Measurements from ENCODE around the gene OCSTAMP. TPM values are rescaled to one million over a fixed set of nuclear protein-coding genes. Genes with fewer than 3 reads are reported as not detected.

The OCSTAMP gene
- total and polyA plus RNA-seq, 2 experiments from 2014 or later, result 0.32 to 0.45 TPM

DNA sequence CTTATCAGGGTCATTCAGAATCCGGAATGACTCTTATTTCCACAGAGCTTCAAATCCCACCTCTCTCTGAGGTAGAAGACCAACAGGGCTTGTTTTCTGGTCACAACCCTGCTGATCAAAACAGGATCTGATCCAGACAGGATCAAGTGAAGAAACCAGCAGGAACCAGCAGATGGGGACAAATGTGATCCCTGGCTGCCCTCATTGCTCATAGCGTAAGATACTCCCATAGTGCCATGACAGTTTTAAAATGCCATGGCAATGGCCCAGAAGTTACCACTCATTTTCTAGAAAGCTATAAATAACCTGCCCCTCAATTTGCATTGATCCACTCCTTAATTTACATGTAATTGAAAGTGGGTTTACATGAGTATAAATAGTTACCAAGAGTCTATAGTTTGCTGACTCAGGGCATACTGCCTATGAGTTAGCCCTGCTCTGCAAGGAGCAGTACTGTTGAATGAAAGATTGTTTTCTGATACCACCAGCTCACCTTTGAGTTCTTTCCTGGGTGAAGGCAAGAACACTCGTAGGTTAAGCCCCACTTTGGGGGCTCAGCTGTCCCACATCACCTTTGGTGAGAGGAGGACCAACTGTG is 30.9 kb downstream of the OCSTAMP start:
- Histone ChIP-seq H3K9me2 (ENCODE audit: insufficient read depth) (no peaks in the 10 kb centered on the region), H3K4me1 (ENCODE audit: insufficient read depth) (no peaks in the 10 kb centered on the region), H3K27ac (ENCODE audit: low read depth) (no peak overlapping the region), H3K4me3 (no peak overlapping the region), H3K27me3 (ENCODE audit: insufficient read depth) (0 out of 2 replicates have a peak, but pooled peaks cover 4% of the 10 kb centered on the region), H3K79me2 (replicated peaks; ENCODE audit: insufficient read depth) (no peaks in the 10 kb centered on the region), H4K20me1 (replicated peaks; ENCODE audit: insufficient read depth) (no peaks in the 10 kb centered on the region), H3K4me2 (no peak overlapping the region), H3K36me3 (ENCODE audit: insufficient read depth) (no peaks in the 10 kb centered on the region), H3F3A (replicated peaks; ENCODE audit: low read depth) (no peaks in the 10 kb centered on the region), H2AFZ (no peak overlapping the region)
- Mint-ChIP-seq H3K36me3 (ENCODE audit: low read depth) (no peaks in the 10 kb centered on the region), H3K9me3 (no peaks in the 10 kb centered on the region; the same call in 2 of the 3 replicates), H3K4me1 (no peaks in the 10 kb centered on the region; the same call in 2 of the 3 replicates), H3K4me3 (no peak overlapping the region), H3K27me3 (ENCODE audit: insufficient read depth, low read depth, poor library complexity) (no peaks in the 10 kb centered on the region), H3K27ac (no peak overlapping the region)
- ATAC-seq (no peak), DNase-seq (ENCODE audit: low spot score) (no peak)
- no peak for TF ChIP-seq NANOG (IDR thresholded peaks at IDR 0.05; ENCODE audit: borderline replicate concordance)
- no peak for TF ChIP-seq STAT1 (IDR thresholded peaks at IDR 0.05; ENCODE audit: unreplicated experiment)
- no peak for TF ChIP-seq ZNF331 (CRISPR knock-in tag; IDR thresholded peaks at IDR 0.05; ENCODE audit: low read depth)
- TF ChIP-seq, protein P1, sequence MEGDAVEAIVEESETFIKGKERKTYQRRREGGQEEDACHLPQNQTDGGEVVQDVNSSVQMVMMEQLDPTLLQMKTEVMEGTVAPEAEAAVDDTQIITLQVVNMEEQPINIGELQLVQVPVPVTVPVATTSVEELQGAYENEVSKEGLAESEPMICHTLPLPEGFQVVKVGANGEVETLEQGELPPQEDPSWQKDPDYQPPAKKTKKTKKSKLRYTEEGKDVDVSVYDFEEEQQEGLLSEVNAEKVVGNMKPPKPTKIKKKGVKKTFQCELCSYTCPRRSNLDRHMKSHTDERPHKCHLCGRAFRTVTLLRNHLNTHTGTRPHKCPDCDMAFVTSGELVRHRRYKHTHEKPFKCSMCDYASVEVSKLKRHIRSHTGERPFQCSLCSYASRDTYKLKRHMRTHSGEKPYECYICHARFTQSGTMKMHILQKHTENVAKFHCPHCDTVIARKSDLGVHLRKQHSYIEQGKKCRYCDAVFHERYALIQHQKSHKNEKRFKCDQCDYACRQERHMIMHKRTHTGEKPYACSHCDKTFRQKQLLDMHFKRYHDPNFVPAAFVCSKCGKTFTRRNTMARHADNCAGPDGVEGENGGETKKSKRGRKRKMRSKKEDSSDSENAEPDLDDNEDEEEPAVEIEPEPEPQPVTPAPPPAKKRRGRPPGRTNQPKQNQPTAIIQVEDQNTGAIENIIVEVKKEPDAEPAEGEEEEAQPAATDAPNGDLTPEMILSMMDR (conservative IDR thresholded peaks at IDR 0.05; ENCODE audit: low read depth in 2 of 2), result no peak; a peak in 1 of 4 replicates
- TF ChIP-seq, protein P2, sequence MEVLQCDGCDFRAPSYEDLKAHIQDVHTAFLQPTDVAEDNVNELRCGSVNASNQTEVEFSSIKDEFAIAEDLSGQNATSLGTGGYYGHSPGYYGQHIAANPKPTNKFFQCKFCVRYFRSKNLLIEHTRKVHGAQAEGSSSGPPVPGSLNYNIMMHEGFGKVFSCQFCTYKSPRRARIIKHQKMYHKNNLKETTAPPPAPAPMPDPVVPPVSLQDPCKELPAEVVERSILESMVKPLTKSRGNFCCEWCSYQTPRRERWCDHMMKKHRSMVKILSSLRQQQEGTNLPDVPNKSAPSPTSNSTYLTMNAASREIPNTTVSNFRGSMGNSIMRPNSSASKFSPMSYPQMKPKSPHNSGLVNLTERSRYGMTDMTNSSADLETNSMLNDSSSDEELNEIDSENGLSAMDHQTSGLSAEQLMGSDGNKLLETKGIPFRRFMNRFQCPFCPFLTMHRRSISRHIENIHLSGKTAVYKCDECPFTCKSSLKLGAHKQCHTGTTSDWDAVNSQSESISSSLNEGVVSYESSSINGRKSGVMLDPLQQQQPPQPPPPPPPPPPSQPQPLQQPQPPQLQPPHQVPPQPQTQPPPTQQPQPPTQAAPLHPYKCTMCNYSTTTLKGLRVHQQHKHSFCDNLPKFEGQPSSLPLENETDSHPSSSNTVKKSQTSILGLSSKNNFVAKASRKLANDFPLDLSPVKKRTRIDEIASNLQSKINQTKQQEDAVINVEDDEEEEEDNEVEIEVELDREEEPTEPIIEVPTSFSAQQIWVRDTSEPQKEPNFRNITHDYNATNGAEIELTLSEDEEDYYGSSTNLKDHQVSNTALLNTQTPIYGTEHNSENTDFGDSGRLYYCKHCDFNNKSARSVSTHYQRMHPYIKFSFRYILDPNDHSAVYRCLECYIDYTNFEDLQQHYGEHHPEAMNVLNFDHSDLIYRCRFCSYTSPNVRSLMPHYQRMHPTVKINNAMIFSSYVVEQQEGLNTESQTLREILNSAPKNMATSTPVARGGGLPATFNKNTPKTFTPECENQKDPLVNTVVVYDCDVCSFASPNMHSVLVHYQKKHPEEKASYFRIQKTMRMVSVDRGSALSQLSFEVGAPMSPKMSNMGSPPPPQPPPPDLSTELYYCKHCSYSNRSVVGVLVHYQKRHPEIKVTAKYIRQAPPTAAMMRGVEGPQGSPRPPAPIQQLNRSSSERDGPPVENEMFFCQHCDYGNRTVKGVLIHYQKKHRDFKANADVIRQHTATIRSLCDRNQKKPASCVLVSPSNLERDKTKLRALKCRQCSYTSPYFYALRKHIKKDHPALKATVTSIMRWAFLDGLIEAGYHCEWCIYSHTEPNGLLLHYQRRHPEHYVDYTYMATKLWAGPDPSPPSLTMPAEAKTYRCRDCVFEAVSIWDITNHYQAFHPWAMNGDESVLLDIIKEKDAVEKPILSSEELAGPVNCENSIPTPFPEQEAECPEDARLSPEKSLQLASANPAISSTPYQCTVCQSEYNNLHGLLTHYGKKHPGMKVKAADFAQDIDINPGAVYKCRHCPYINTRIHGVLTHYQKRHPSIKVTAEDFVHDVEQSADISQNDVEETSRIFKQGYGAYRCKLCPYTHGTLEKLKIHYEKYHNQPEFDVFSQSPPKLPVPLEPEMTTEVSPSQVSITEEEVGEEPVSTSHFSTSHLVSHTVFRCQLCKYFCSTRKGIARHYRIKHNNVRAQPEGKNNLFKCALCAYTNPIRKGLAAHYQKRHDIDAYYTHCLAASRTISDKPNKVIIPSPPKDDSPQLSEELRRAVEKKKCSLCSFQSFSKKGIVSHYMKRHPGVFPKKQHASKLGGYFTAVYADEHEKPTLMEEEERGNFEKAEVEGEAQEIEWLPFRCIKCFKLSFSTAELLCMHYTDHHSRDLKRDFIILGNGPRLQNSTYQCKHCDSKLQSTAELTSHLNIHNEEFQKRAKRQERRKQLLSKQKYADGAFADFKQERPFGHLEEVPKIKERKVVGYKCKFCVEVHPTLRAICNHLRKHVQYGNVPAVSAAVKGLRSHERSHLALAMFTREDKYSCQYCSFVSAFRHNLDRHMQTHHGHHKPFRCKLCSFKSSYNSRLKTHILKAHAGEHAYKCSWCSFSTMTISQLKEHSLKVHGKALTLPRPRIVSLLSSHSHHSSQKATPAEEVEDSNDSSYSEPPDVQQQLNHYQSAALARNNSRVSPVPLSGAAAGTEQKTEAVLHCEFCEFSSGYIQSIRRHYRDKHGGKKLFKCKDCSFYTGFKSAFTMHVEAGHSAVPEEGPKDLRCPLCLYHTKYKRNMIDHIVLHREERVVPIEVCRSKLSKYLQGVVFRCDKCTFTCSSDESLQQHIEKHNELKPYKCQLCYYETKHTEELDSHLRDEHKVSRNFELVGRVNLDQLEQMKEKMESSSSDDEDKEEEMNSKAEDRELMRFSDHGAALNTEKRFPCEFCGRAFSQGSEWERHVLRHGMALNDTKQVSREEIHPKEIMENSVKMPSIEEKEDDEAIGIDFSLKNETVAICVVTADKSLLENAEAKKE (CRISPR knock-in tag; IDR thresholded peaks at IDR 0.05), result no peak
- no peak for TF ChIP-seq CREB1 (CRISPR knock-in tag; IDR thresholded peaks at IDR 0.05; ENCODE audit: low read depth)
- TF ChIP-seq JUNB (IDR thresholded peaks at IDR 0.05; ENCODE audit: unreplicated experiment), result no peak
- TF ChIP-seq, protein P3, sequence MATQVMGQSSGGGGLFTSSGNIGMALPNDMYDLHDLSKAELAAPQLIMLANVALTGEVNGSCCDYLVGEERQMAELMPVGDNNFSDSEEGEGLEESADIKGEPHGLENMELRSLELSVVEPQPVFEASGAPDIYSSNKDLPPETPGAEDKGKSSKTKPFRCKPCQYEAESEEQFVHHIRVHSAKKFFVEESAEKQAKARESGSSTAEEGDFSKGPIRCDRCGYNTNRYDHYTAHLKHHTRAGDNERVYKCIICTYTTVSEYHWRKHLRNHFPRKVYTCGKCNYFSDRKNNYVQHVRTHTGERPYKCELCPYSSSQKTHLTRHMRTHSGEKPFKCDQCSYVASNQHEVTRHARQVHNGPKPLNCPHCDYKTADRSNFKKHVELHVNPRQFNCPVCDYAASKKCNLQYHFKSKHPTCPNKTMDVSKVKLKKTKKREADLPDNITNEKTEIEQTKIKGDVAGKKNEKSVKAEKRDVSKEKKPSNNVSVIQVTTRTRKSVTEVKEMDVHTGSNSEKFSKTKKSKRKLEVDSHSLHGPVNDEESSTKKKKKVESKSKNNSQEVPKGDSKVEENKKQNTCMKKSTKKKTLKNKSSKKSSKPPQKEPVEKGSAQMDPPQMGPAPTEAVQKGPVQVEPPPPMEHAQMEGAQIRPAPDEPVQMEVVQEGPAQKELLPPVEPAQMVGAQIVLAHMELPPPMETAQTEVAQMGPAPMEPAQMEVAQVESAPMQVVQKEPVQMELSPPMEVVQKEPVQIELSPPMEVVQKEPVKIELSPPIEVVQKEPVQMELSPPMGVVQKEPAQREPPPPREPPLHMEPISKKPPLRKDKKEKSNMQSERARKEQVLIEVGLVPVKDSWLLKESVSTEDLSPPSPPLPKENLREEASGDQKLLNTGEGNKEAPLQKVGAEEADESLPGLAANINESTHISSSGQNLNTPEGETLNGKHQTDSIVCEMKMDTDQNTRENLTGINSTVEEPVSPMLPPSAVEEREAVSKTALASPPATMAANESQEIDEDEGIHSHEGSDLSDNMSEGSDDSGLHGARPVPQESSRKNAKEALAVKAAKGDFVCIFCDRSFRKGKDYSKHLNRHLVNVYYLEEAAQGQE (IDR thresholded peaks at IDR 0.05; ENCODE audit: unreplicated experiment), result no peak
- TF ChIP-seq POLR2AphosphoS5 (IDR thresholded peaks at IDR 0.05; ENCODE audit: low read depth), result no peak
- TF ChIP-seq, protein P4, sequence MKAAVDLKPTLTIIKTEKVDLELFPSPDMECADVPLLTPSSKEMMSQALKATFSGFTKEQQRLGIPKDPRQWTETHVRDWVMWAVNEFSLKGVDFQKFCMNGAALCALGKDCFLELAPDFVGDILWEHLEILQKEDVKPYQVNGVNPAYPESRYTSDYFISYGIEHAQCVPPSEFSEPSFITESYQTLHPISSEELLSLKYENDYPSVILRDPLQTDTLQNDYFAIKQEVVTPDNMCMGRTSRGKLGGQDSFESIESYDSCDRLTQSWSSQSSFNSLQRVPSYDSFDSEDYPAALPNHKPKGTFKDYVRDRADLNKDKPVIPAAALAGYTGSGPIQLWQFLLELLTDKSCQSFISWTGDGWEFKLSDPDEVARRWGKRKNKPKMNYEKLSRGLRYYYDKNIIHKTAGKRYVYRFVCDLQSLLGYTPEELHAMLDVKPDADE (IDR thresholded peaks at IDR 0.05), result no peak
- TF ChIP-seq EZH2phosphoT487 (IDR thresholded peaks at IDR 0.05; ENCODE audit: unreplicated experiment), result no peak
- no peak for TF ChIP-seq EZH2 (IDR thresholded peaks at IDR 0.05; ENCODE audit: low read depth, unreplicated experiment)
- no peak for TF ChIP-seq ZNF114 (CRISPR knock-in tag; IDR thresholded peaks at IDR 0.05)

Data from GM23338 (cell line).